Ovary (tissue), 3 donors: Measurements from ENCODE around the gene SNCAIP.

Experiments used
- CTCF ChIP-seq, 3 donors: fragments of 450-650 bp in 2 of 3; fragments of 200-600 bp in 1 of 3; IDR thresholded peaks; one replicate each; pipeline versions ENCODE4 v1.5.1 to v1.8.0; 2016 to 2022; ENCODE audit warnings: antibody characterized with exemption in 3 of 3, mild to moderate bottlenecking in 1 of 3
- POLR2A ChIP-seq: fragments of 450-650 bp; IDR thresholded peaks from one replicate; pipeline ENCODE4 v1.6.1; 2017; ENCODE audit warnings: antibody characterized with exemption, mild to moderate bottlenecking, moderate library complexity
- donor health status: DM: no; HTN: no; CAD: no.

GRCh38 chr5:122473941-122474340, 161.9 kb downstream of the SNCAIP start:
- no peak for TF ChIP-seq CTCF (IDR thresholded peaks at IDR 0.05)
- TF ChIP-seq POLR2A: no peak
